HG02623 (cell line): ENCODE measurements around the gene ZNF768.
"Not testable (repeated sequence)": the region's sequence is repeated elsewhere in the genome, so short reads cannot be mapped to it uniquely, and the experiment has no call there.

Experiments
- ATAC-seq: cut with Tn5 transposase; IDR thresholded peaks from one replicate; pipeline ENCODE4 v1.9.1; 2021; ENCODE audit warnings: moderate library complexity; ENCODE audit not compliant: unreplicated experiment

Gene ZNF768

GRCh38 chr16:30533748-30534367 is 7.5 kb upstream of the ZNF768 start:
- peak; percentile 15 for ATAC-seq

DNA sequence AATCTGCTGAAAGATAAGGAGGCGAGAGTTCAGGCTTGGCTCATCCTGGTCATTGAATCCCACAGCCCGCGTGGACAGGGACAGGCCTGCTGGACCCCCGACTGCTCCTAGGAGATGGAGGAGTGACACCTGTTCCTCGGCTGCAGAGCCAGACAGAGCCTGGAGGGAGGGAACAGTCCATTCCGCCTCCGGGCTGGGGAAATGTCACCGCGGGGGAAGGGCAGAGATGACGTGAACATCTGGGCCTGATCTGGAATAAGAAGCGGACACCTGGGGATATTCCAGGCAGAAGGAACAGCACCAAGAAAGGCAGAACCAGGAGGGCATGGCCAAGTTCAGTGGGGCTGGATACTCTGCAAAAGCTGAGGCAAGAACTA is 6.8 kb upstream of the ZNF768 start:
- no peak for ATAC-seq

DNA sequence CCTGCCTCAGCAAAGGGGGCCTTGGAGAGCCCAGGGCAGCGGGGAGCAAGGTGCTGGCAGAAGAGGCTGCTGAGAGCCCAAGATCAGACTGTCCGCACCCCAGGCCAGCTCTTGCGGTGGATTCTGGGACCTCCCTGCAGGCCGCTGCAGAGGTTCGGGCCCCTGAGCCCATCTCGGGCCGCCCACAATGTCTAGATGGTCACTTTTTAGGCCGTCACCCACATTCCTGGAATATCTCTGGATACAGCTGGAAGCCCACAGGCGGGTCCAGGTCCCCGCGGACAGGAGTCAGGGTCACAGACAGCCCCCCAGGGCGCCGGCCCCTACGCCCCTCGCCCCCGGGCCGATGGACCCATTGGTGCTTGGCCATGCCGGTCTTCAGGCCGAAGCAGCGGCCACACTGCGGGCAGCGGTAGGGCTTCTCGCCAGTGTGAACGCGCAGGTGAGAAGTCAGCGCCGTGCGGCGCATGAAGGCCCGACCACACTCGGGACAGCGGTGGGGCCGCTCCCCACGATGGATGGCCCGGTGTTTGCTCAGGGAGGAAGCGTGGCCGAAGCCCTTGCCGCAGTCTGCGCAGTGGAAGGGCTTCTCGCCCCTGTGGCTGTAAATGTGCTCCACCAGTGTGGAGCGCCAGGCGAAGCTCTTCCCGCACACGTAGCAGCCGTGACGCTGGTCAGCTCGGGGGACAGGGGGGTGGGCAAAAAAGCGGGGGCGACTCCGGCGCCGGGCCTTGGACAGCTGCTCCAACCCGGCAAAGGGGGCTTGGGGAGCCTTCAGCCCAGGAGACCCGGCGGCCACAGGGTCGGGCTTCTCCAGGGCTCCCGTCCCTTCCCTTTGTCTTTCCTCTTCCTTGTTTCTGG is 6.1 kb upstream of the ZNF768 start:
- ATAC-seq, result no peak

DNA sequence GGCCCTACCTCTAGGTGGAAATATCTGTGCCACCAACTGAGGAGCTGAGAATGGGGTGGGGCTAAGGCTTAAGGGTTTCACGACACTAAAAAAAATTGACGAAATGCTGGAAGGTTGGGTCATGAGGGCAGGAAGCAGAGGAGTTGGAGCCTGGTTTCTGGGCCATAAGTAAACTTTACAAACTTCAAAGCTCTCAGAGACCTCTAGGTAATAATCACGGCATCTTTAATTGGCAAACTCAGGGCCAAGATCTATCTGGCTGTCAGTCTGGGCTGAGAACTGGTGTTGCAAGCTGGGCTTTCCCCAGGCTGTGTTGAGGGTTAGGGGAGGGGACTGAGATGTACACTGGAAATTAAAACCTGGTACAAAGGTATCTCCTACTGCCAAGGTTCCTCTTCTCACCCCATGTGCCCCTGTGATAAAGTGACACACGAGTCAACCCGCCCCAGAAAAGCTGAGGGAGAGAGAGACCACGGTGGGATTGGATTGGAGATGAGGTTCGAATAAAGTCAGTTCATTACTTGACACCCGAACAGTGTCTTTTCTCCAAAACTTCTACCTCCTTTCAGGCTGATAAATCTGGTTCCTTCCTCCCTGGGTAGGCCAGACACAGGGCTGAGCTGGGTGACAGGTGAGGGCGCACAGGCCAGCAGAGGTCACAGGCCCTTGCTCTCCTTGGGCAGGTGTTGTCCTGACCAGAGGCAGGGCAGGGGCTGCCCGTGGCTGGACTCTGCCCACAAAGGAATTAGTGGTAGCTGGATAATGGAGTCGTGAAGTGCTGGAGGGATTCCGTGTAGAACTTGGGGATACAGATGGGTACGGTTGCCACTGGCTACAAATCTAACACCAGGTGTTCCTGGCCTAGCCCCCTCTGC is 4.0 kb upstream of the ZNF768 start:
- no peak for ATAC-seq

DNA sequence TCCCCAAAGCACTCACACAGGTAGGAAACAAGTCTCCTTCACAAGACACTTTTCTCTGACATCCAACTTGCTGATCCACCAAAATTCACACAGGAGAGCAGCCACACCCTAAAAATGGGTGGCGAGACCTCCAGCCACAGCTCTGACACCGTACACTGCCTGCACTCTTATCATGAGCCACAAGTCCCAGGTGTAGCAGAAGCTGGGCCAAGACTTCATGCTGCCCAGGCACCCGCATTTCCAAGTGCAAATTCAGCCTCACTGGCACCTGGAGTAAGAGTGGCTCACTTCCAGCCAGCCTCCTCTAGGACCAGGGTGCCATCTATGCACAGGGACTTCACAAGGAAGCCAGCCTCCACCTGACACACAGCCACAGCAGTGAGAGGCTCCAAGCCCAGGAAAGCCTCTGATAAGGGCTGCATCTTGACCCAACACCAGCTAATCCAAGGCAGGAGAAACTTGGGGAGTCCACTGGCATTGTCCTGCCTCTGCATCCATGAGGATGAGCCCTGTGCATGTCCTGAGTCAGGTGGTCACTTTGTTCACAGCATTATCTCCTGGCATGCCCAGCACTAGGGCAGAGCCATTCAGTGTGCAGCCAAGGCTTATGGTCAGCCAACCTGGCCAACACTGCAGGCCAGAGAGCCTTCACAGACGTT is 2.6 kb upstream of the ZNF768 start:
- ATAC-seq, result no peak

DNA sequence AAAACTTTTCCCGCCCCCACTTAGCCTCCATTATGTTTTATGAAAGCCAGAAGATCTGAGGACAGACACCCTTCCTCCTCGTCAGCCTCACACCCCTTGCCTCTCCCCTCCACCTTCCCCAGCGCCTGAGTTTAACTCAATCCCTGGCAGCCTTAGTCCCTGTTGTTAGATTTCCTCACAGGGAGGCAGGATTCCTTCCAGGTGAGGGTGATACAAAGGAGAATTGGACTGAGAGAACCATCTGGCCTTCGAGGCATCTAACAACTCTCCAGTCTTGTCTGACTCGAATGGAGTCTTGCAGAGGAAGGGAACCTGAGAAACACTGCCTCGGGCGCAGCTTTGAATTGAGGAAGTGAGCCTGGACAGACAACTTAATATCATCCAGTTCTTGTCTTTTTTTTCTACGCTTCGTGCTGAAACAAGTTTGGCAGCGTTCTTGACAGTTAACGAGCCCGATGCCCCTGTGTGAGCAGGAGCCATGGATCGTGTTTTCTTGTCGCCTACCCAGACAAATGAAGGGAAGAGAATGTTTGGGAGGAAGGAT is 1.3 kb upstream of the ZNF768 start:
- ATAC-seq, result no peak

GRCh38 chr16:30526823-30527634 is 663 bp upstream of the ZNF768 start:
- ATAC-seq, result peak; percentile 75

- ATAC-seq, result no peak
Observed at GRCh38 chr16:30525844-30526136, 576 bp downstream of the ZNF768 start.

GRCh38 chr16:30524575-30525568 is 1.5 kb downstream of the ZNF768 start:
- ATAC-seq, result no peak

DNA sequence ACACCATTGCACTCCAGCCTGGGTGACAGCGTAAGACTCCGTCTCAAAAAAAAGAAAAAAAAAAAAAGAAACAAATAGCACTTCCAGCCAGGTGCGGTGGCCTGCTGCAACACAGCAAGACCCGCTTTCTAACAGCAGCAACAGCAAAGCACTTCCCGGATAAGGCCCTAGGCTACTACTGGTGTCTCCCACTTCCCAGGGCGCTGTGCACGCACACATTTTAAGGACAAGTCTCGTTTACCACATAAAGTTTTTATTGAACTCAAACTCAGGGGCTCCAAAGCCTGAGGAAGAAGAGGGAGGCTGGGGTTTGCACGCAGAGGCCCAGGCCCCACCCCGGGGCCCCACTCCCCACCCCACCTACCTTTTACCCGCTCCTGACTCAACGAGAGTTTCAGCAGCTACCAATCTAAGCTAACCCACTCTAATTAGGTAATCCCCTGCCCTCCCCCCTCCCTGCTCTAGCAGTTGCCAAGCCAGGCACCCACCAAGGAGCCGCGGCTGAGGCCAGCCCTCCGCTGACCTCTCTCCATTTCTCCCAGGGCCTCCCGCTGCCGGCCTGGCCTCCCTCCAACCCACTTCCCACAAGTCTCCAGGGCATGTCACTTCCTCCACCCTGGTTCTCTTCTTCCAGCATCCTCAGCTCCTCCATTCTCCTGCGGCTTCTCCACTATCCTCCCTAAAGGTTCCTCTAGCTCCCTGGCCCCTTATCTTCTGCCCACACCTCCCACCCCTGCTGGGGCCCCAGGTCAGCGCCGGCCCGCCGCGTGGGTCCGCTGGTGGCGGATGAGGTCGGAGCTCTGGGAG is 2.4 kb downstream of the ZNF768 start:
- no peak for ATAC-seq

DNA sequence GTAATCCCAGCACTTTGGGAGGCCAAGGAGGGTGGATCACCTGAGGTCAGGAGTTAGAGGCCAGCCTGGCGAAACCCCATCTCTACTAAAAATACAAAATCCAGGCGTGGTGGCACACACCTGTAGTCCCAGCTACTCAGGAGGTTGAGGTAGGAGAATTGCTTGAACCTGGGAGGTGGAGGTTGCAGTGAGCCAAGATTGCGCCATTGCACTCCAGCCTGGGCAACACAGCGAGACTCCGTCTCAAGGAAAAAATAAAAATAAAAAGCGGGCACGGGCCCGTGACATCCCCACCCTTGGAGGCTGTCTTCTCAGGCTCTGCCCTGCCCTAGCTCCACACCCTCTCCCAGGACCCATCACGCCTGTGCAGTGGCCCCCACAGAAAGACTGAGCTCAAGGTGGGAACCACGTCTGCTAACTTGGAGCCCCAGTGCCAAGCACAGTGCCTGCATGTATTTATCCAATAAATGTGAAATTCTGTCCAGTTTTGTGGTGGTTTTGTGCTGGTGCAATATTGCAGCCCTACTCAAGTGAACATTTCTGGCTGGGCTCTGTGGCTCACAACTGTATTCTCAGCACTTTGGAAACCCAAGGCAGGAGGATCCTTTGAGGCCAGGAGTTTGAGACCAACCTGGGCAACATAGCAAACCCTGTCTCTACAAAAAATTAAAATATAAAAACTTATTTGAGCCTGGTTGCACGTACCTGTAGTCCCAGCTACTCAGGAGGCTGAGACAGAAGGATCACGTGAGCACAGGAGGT is 3.5 kb downstream of the ZNF768 start:
- not testable (repeated sequence) for ATAC-seq

- ATAC-seq, result no peak
Observed at GRCh38 chr16:30521873-30522641, 4.3 kb downstream of the ZNF768 start.

- no peak for ATAC-seq
Observed at GRCh38 chr16:30521476-30521872, 4.9 kb downstream of the ZNF768 start.

DNA sequence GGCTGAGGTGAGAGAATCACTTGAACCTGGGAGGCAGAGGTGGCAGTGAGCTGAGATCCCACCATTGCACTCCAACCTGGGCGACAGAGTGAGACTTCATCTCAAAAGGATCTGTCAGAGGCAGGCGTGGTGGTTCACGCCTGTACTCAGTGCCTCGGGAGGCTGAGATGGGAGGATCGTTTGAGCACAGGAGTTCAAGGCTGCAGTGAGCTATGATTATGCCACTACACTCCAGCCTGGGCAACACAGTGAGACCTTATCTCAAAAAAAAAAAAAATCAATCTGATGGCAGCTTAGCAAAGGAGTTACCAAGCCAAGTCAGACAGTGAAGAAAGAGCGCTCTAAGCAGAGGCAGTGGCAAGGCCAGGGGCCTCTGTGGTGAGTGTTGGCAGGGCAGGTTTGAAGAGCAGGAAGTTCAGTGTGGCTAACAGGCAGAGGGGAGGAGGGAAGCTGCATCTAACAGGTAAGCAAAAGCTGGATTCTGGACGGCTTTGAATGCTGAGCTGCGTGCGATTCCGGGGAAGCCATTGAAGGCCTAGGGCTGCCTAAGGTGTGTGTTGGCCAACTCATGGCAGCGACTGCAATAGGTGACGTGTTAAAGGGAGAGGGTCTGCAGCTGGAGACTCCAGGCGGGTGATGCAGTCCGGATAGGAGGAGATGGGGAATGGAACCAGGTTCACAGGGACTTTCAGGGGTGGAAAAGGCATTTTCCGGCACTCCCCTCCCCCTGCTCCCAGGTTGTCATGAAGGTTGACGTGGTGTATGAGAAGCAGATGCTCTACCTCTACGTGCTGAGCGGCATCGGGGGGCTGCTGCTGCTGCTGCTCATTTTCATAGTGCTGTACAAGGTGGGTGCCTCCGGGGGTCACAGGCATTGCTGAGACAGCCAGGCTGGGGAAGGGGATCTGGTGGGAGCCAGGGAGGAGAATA is 7.0 kb downstream of the ZNF768 start:
- no peak for ATAC-seq

GRCh38 chr16:30518552-30518951 is 7.8 kb downstream of the ZNF768 start:
- ATAC-seq, result no peak

- no peak for ATAC-seq
Observed at GRCh38 chr16:30515275-30515674, 11.1 kb downstream of the ZNF768 start.
